IMR-90 (cell line): ENCODE results near the gene KIF13A. TPM values are rescaled to one million over a fixed set of nuclear protein-coding genes. Genes with fewer than 3 reads are reported as not detected.

Experiments
- ATAC-seq: fragments of 200-7000 bp; cut with Tn5 transposase; 2 replicates; pipeline ENCODE4 v1.9.1; 2020; ENCODE audit warnings: low read depth, mild to moderate bottlenecking, moderate library complexity
- BruUV-seq: library from RNA; stranded (reverse); fragments of 400-500 nt; replicated peaks from 2 replicates; lab custom pipeline; 2021; lab: Mats Ljungman, UMichigan
- CTCF ChIA-PET: fragments of 300-600 bp; formaldehyde crosslinking; extraction: SDS; loops from one replicate; lab custom pipeline; 2021; ENCODE audit warnings: antibody characterized with exemption; lab: Yijun Ruan, JAX
- POLR2A ChIA-PET: fragments of 300-600 bp; sonication (Branson Sonifier 250); formaldehyde crosslinking; loops from one replicate; lab custom pipeline; 2022; ENCODE audit warnings: antibody characterized with exemption; ENCODE audit not compliant: unreplicated experiment; lab: Charles Lee
- DNase-seq: peaks from one replicate; pipeline ENCODE4 v3.0.0; 2013
- H2AFZ ChIP-seq: replicated peaks from 2 replicates; pipeline ENCODE3; 2013; ENCODE audit warnings: low read length, mild to moderate bottlenecking; ENCODE audit not compliant: poor library complexity
- H2AK5ac ChIP-seq: 2 replicates; pipeline ENCODE4 v1.6.1; 2013; ENCODE audit warnings: low read depth, low read length, inconsistent platforms
- H2AK9ac ChIP-seq: replicated peaks from 2 replicates; pipeline ENCODE3; 2013; ENCODE audit warnings: mild to moderate bottlenecking, low read depth, low read length, moderate library complexity; ENCODE audit not compliant: poor library complexity
- H2BK120ac ChIP-seq: 2 replicates; pipeline ENCODE4 v1.6.1; 2013; ENCODE audit warnings: low read depth, low read length, inconsistent platforms
- H2BK15ac ChIP-seq: 3 replicates; pipeline ENCODE4 v1.6.1; 2013; ENCODE audit warnings: low read depth, low read length, inconsistent platforms
- H2BK20ac ChIP-seq: 2 replicates; pipeline ENCODE4 v1.6.1; 2013; ENCODE audit warnings: low read depth, mild to moderate bottlenecking, inconsistent platforms, low read length, moderate library complexity
- H2BK5ac ChIP-seq: 2 replicates; pipeline ENCODE4 v1.6.1; 2013; ENCODE audit warnings: mild to moderate bottlenecking, low read depth, low read length, inconsistent platforms; ENCODE audit not compliant: poor library complexity, severe bottlenecking
- H3K14ac ChIP-seq: replicated peaks from 2 replicates; pipeline ENCODE4 v1.6.1; 2013; ENCODE audit warnings: low read depth, low read length, inconsistent platforms
- H3K18ac ChIP-seq: 2 replicates; pipeline ENCODE4 v1.6.1; 2013; ENCODE audit warnings: low read depth, low read length, control low read depth
- H3K23ac ChIP-seq: 2 replicates; pipeline ENCODE4 v1.6.1; 2013; ENCODE audit warnings: low read depth, low read length, inconsistent platforms
- H3K27ac ChIP-seq: 2 replicates; pipeline ENCODE4 v1.5.1; 2013; ENCODE audit warnings: mild to moderate bottlenecking, control low read depth, low read length; ENCODE audit not compliant: insufficient read depth
- H3K27me3 ChIP-seq: 2 replicates; pipeline ENCODE4 v1.6.1; 2013; ENCODE audit warnings: low read length; ENCODE audit not compliant: control insufficient read depth, insufficient read depth
- H3K36me3 ChIP-seq: 2 replicates; pipeline ENCODE4 v1.6.1; 2013; ENCODE audit warnings: low read length, mixed read lengths; ENCODE audit not compliant: control insufficient read depth, insufficient read depth
- H3K4ac ChIP-seq: 2 replicates; pipeline ENCODE4 v1.6.1; 2013; ENCODE audit warnings: low read depth, low read length, inconsistent platforms
- H3K4me1 ChIP-seq: 2 replicates; pipeline ENCODE4 v1.6.1; 2013; ENCODE audit warnings: low read length, mixed read lengths; ENCODE audit not compliant: control insufficient read depth, insufficient read depth
- H3K4me2 ChIP-seq: 2 replicates; pipeline ENCODE4 v1.6.1; 2013; ENCODE audit warnings: low read depth, mild to moderate bottlenecking, control low read depth, low read length, moderate library complexity
- H3K4me3 ChIP-seq: 2 replicates; pipeline ENCODE4 v1.5.1; 2013; ENCODE audit warnings: low read depth, mild to moderate bottlenecking, control low read depth, low read length, moderate library complexity; ENCODE audit not compliant: insufficient read depth
- H3K56ac ChIP-seq: 2 replicates; pipeline ENCODE4 v1.6.1; 2013; ENCODE audit warnings: low read length, inconsistent platforms; ENCODE audit not compliant: insufficient read depth; ENCODE audit errors: extremely low read depth
- H3K79me1 ChIP-seq, 2 experiments: 2 replicates each; pipeline ENCODE4 v1.6.1; 2013; ENCODE audit warnings: low read length in 2 of 2, inconsistent platforms in 1 of 2, low read depth in 1 of 2
- H3K9ac ChIP-seq: 2 replicates; pipeline ENCODE4 v1.6.1; 2013; ENCODE audit warnings: low read depth, low read length, control low read depth
- H3K9me1 ChIP-seq: 2 replicates; pipeline ENCODE4 v1.6.1; 2013; ENCODE audit warnings: low read length, inconsistent platforms; ENCODE audit not compliant: insufficient read depth
- H3K9me3 ChIP-seq: 2 replicates; pipeline ENCODE4 v1.6.1; 2013; ENCODE audit warnings: low read length; ENCODE audit not compliant: control insufficient read depth, insufficient read depth
- H4K20me1 ChIP-seq: 2 replicates; pipeline ENCODE4 v1.6.1; 2013; ENCODE audit warnings: low read length, inconsistent platforms; ENCODE audit not compliant: insufficient read depth
- H4K5ac ChIP-seq: 2 replicates; pipeline ENCODE4 v1.6.1; 2013; ENCODE audit warnings: mild to moderate bottlenecking, low read depth, low read length, control low read depth
- H4K8ac ChIP-seq, 2 experiments: 2 replicates each; pipeline ENCODE4 v1.6.1; 2013; ENCODE audit warnings: low read depth in 2 of 2, low read length in 2 of 2, control low read depth in 1 of 2, inconsistent platforms in 1 of 2
- H4K91ac ChIP-seq: 2 replicates; pipeline ENCODE4 v1.6.1; 2013; ENCODE audit warnings: low read depth, low read length, inconsistent platforms; ENCODE audit not compliant: insufficient read depth
- BHLHE40 ChIP-seq: fragments of 150-350 bp; IDR thresholded peaks from 2 replicates; pipeline ENCODE4 v1.6.1; 2016; ENCODE audit warnings: mild to moderate bottlenecking, low read depth, low read length
- MAFK ChIP-seq: IDR thresholded peaks from 2 replicates; pipeline ENCODE4 v1.6.1; 2012; ENCODE audit warnings: low read depth, low read length, improper control_type of control experiment
- MAZ ChIP-seq: IDR thresholded peaks from 2 replicates; pipeline ENCODE4 v1.6.1; 2012; ENCODE audit warnings: low read depth, mild to moderate bottlenecking, low read length, improper control_type of control experiment, moderate library complexity, borderline replicate concordance
- NFE2L2 ChIP-seq: fragments of 150-350 bp; IDR thresholded peaks from 2 replicates; pipeline ENCODE4 v1.6.1; 2016; ENCODE audit warnings: low read depth, mild to moderate bottlenecking, low read length
- RAD21 ChIP-seq: IDR thresholded peaks from 2 replicates; pipeline ENCODE4 v1.6.1; 2012; ENCODE audit warnings: low read length, improper control_type of control experiment
- SMC3 ChIP-seq: fragments of 150-350 bp; IDR thresholded peaks from 2 replicates; pipeline ENCODE4 v1.6.1; 2016; ENCODE audit warnings: low read depth, mild to moderate bottlenecking, antibody characterized with exemption, low read length, moderate library complexity
- WGBS, 2 experiments: methylation state at CpG; one replicate each; pipeline versions ENCODE4 v1.1.5 to v1.1.7; 2013; ENCODE audit warnings: missing lambda C conversion rate in 2 of 2; ENCODE audit not compliant: insufficient read length in 1 of 2; ENCODE audit errors: extremely low coverage in 2 of 2; 5-methylcytosine and 5-hydroxymethylcytosine counted together
- dilution Hi-C: fragments of 300-500 bp; cut with HindIII; formaldehyde crosslinking; loops from one replicate; pipeline ENCODE4 v1.14.3; 2018; ENCODE audit warnings: low sequenced_read_pairs; ENCODE audit not compliant: unreplicated experiment
- in situ Hi-C: fragments of 300-500 bp; cut with MboI; formaldehyde crosslinking; loops from 3 replicates; pipeline ENCODE4 v1.14.3; 2019; ENCODE audit warnings: low sequenced_read_pairs, inconsistent platforms, mixed read lengths
- intact Hi-C: fragments of 100-400 bp; cut with micrococcal nuclease; formaldehyde crosslinking; loops from 2 replicates; pipeline ENCODE4 v1.10.0; 2022
- polyA plus RNA-seq, 3 experiments: library from polyadenylated mRNA; depleted of rRNA; stranded (reverse); fragments of >200 nt; gene quantifications; 2 replicates each; pipeline ENCODE4 v1.2.3, GENCODE V29; 2012; ENCODE audit warnings: low replicate concordance in 1 of 3
- total RNA-seq: library from RNA; depleted of rRNA; stranded (reverse); fragments of >200 nt; gene quantifications from 2 replicates; pipeline ENCODE4 v1.2.3, GENCODE V29; 2012
- TF ChIP-seq, protein P1 (sequence below): fragments of 150-350 bp; IDR thresholded peaks from 2 replicates; pipeline ENCODE4 v1.6.1; 2017; ENCODE audit warnings: mild to moderate bottlenecking, antibody characterized with exemption, low read length, low read depth

Gene KIF13A
- total and polyA plus RNA-seq, 2 of the 4 experiments (the other 2 are of a cell fraction): 23.3 to 51.8 TPM

DNA sequence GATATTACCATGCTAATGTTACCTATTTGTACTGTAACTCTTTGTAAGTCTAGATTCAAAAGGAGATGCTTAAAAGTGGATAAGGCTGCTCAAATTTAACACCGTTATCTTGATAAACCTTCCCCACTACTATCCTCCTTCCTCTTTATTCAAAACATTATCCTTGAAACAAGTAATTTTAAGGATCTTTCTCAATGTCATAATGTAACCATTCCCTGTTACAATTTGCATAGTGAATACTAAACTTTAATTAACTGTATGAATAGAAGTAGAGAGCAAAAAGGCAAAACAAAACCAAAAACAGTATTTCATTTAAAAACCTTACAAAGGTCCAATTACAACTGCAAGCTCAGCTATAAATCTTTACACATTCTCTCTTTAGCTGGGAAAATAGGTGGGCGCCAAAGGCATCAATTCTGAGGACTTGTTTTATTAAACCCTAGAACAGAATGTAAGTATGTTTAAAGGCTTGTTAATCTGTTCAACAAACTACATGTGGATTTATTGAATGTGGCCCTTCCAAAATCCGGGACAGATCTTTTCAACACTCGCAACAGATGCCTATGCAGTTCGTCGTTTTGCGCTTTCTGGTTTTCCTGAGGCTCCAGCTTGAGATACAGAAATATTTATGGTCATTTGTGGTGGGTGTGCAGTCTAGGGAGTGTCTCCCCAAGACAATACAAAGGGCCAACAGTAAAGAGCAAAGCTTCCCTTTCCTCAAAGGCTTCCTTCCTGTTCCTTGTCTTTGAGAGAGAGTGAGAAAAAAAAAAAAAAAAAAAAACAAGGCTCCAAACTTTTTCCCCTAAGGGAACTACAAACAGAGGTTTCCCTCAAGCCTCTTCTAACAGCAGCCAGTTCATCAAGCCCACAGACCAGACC is 15.1 kb downstream of the KIF13A start:
- Histone ChIP-seq H2AFZ (no peak overlapping the region), H3K4me1 (peaks cover 21% of the 10 kb centered on the region), H3K56ac (no peak overlapping the region), H4K5ac (no peak overlapping the region), H3K4me2 (peak overlapping the region; percentile 46; the same call in 1 of the 2 replicates), H3K27ac (no peak overlapping the region; the same call in 1 of the 2 replicates), H2AK9ac (no peak overlapping the region), H3K4me3 (no peak overlapping the region), H4K91ac (no peak overlapping the region), H3K23ac (0 out of 2 replicates have a peak overlapping the region, but pooled peaks have one; percentile 21), H3K4ac (peak overlapping the region; percentile 9; the same call in 1 of the 2 replicates), H3K27me3 (no peaks in the 10 kb centered on the region), H3K9me3 (no peaks in the 10 kb centered on the region), H3K18ac (peak overlapping the region; percentile 68; the same call in 1 of the 2 replicates), H2BK20ac (peak overlapping the region; percentile 8; the same call in 1 of the 2 replicates), H2BK120ac (peak overlapping the region; percentile 9; the same call in 1 of the 2 replicates), H4K20me1 (peaks cover 31% of the 10 kb centered on the region), H2BK15ac (peak overlapping the region; percentile 68; the same call in 1 of the 3 replicates), H2AK5ac (peak overlapping the region; percentile 54; the same call in 1 of the 2 replicates), H2BK5ac (peak overlapping the region; percentile 40), H4K8ac (peak overlapping the region in 1 of 2 experiments; percentile 18; a peak in 2 of 4 replicates), H3K14ac (peak overlapping the region; percentile 38), H3K9me1 (peaks cover 25% of the 10 kb centered on the region), H3K9ac (no peak overlapping the region), H3K36me3 (no peaks in the 10 kb centered on the region), H3K79me1 (peaks cover 23 to 65% of the 10 kb centered on the region in 2 experiments)
- 100% methylated on average over 1 of the region's 7 CpGs; no CpG with 5 or more reads in 1 of the 2 experiments for WGBS, 2 experiments
- dilution Hi-C loops: no loop called here
- DNase-seq: no peak
- ATAC-seq: no peak
- no TSS peak for BruUV-seq
- ChIA-PET POLR2A (no interaction called here), CTCF (interaction anchor here (0.5 to 1.3 kb wide), 3 partner anchors 47 to 406 kb away, joined by 3 to 4 read pairs (median 3); no protein-coding TSS in a partner anchor)
- intact Hi-C loops: no loop called here
- TF ChIP-seq MAZ: no peak
- no peak for TF ChIP-seq BHLHE40
- TF ChIP-seq NFE2L2: no peak
- no peak for TF ChIP-seq SMC3
- peak; percentile 60; the same call in 1 of the 2 replicates for TF ChIP-seq MAFK
- TF ChIP-seq RAD21: no peak
- TF ChIP-seq, protein P1, sequence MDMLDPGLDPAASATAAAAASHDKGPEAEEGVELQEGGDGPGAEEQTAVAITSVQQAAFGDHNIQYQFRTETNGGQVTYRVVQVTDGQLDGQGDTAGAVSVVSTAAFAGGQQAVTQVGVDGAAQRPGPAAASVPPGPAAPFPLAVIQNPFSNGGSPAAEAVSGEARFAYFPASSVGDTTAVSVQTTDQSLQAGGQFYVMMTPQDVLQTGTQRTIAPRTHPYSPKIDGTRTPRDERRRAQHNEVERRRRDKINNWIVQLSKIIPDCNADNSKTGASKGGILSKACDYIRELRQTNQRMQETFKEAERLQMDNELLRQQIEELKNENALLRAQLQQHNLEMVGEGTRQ: no peak
- in situ Hi-C loops: no loop called here
